GM18909 (cell line): ENCODE results near the gene NRXN3.

Source experiments
- ATAC-seq: cut with Tn5 transposase; IDR thresholded peaks from one replicate; pipeline ENCODE4 v1.9.1; 2021; ENCODE audit warnings: mild to moderate bottlenecking; ENCODE audit not compliant: unreplicated experiment, poor library complexity

NRXN3 gene

GRCh38 chr14:79351011-79351410, 1180.8 kb downstream of the NRXN3 start:
- no peak for ATAC-seq

- ATAC-seq: no peak
These were observed 1182.0 kb downstream of the NRXN3 start for GRCh38 chr14:79352076-79352630.

GRCh38 chr14:79354336-79354735, 1184.2 kb downstream of the NRXN3 start:
- ATAC-seq: no peak

- ATAC-seq: no peak
These were observed 1185.9 kb downstream of the NRXN3 start for GRCh38 chr14:79356040-79356439.

- ATAC-seq: no peak
These were observed 1187.1 kb downstream of the NRXN3 start for GRCh38 chr14:79357307-79357706.

- no peak for ATAC-seq
These were observed 1193.1 kb downstream of the NRXN3 start for GRCh38 chr14:79363291-79363690.

- no peak for ATAC-seq
These were observed 1199.5 kb downstream of the NRXN3 start for GRCh38 chr14:79369359-79370332.

GRCh38 chr14:79370969-79371368, 1200.8 kb downstream of the NRXN3 start:
- ATAC-seq: no peak

GRCh38 chr14:79373451-79373850, 1203.3 kb downstream of the NRXN3 start:
- no peak for ATAC-seq

GRCh38 chr14:79375356-79375755, 1205.2 kb downstream of the NRXN3 start:
- no peak for ATAC-seq

- ATAC-seq: no peak
These were observed 1206.4 kb downstream of the NRXN3 start for GRCh38 chr14:79376557-79376956.

- no peak for ATAC-seq
These were observed 1207.8 kb downstream of the NRXN3 start for GRCh38 chr14:79378020-79378419.

GRCh38 chr14:79379266-79379665, 1209.1 kb downstream of the NRXN3 start:
- no peak for ATAC-seq

GRCh38 chr14:79383031-79383430, 1212.9 kb downstream of the NRXN3 start:
- no peak for ATAC-seq

GRCh38 chr14:79383475-79383874, 1213.3 kb downstream of the NRXN3 start:
- no peak for ATAC-seq

GRCh38 chr14:79395061-79395460, 1224.9 kb downstream of the NRXN3 start:
- ATAC-seq: no peak

GRCh38 chr14:79404874-79405511, 1234.8 kb downstream of the NRXN3 start:
- ATAC-seq: no peak

- no peak for ATAC-seq
These were observed 1235.3 kb downstream of the NRXN3 start for GRCh38 chr14:79405512-79405910.

- ATAC-seq: no peak
These were observed 1237.4 kb downstream of the NRXN3 start for GRCh38 chr14:79407572-79407971.

GRCh38 chr14:79408696-79409095, 1238.5 kb downstream of the NRXN3 start:
- no peak for ATAC-seq
